Measurements from ENCODE around the gene PAPPA.

GRCh38 chr9:116430849-116431248 lies 277.3 kb downstream of the PAPPA start:
- TF ChIP-seq POLR2A (IDR thresholded peaks at IDR 0.05; ENCODE audit: low read depth, low read length) (no peak), TAF1 (IDR thresholded peaks at IDR 0.05; ENCODE audit: low read depth, low read length) (no peak), POLR2AphosphoS5 (IDR thresholded peaks at IDR 0.05; ENCODE audit: low read depth, low read length) (no peak), SPI1 (IDR thresholded peaks at IDR 0.05; ENCODE audit: low read depth, low read length) (no peak)
